Keratinocyte (primary cell): ENCODE data around the gene SIPA1L3.

Experiments used
- CTCF ChIP-seq, 3 experiments: IDR thresholded peaks in 1 of 3; conservative IDR thresholded peaks in 1 of 3; optimal IDR thresholded peaks in 1 of 3; 2 replicates in 2 of 3; 3 replicates in 1 of 3; pipeline versions ENCODE3 to v1.5.1; 2011; ENCODE audit warnings: low read length in 3 of 3, mild to moderate bottlenecking in 3 of 3, moderate library complexity in 2 of 3, control low read depth in 1 of 3, inconsistent platforms in 1 of 3; ENCODE audit not compliant: insufficient read depth in 2 of 3; ENCODE audit errors: extremely low read depth in 1 of 3
- EZH2 ChIP-seq: IDR thresholded peaks from one replicate; pipeline ENCODE4 v1.6.1; 2012; ENCODE audit warnings: inconsistent platforms, mild to moderate bottlenecking, low read length, moderate library complexity

GRCh38 chr19:38183251-38183897 lies 276.4 kb downstream of the SIPA1L3 start:
- TF ChIP-seq CTCF (optimal IDR thresholded peaks at IDR 0.05 in 1 of 3, IDR thresholded peaks at IDR 0.05 in 1 of 3, conservative IDR thresholded peaks at IDR 0.05 in 1 of 3; ENCODE audit: extremely low read depth in 1 of 3, insufficient read depth in 2 of 3, low read length in 3 of 3) (no peak), EZH2 (no peak)
